ENCODE results near the gene MXD4.

MXD4 gene

GRCh38 chr4:2261110-2261852, 628 bp downstream of the MXD4 start:
- peaks cover 7% of the 10 kb centered on the region for H3K36me3 ChIP-seq (replicated peaks)
- H3K27me3 ChIP-seq (replicated peaks) = no peaks in the 10 kb centered on the region
- H3K4me3 ChIP-seq (ENCODE audit: low read depth, low read length) = peak overlapping the region; percentile 84
- TF ChIP-seq CTCF (IDR thresholded peaks at IDR 0.05; ENCODE audit: low read depth, low read length, missing control alignments) = peak; percentile 9
- in situ Hi-C loops (cut with HindIII; ENCODE audit: low pct_ligation_motif_present, low sequenced_read_pairs) = no loop called here
- peak overlapping the region; percentile 83 for H3K27ac ChIP-seq
- no peak for DNase-seq

GRCh38 chr4:2260344-2261109, 1.4 kb downstream of the MXD4 start:
- H3K4me3 ChIP-seq (ENCODE audit: low read depth, low read length) = peak overlapping the region; percentile 84
- no peaks in the 10 kb centered on the region for H3K27me3 ChIP-seq (replicated peaks)
- TF ChIP-seq CTCF (IDR thresholded peaks at IDR 0.05; ENCODE audit: low read depth, low read length, missing control alignments) = no peak
- DNase-seq = no peak
- H3K27ac ChIP-seq = peak overlapping the region; percentile 83
- peaks cover 7% of the 10 kb centered on the region for H3K36me3 ChIP-seq (replicated peaks)
- in situ Hi-C loops (cut with HindIII; ENCODE audit: low pct_ligation_motif_present, low sequenced_read_pairs) = no loop called here

- H3K4me3 ChIP-seq (ENCODE audit: low read depth, low read length) = peak overlapping the region; percentile 84
- peaks cover 11% of the 10 kb centered on the region for H3K36me3 ChIP-seq (replicated peaks)
- H3K27me3 ChIP-seq (replicated peaks) = no peaks in the 10 kb centered on the region
- TF ChIP-seq CTCF (IDR thresholded peaks at IDR 0.05; ENCODE audit: low read depth, low read length, missing control alignments) = no peak
- in situ Hi-C loops (cut with HindIII; ENCODE audit: low pct_ligation_motif_present, low sequenced_read_pairs) = no loop called here
- DNase-seq = no peak
- no peak overlapping the region for H3K27ac ChIP-seq
Observed at GRCh38 chr4:2259541-2260343, 2.2 kb downstream of the MXD4 start.

GRCh38 chr4:2259036-2259540, 2.8 kb downstream of the MXD4 start:
- TF ChIP-seq CTCF (IDR thresholded peaks at IDR 0.05; ENCODE audit: low read depth, low read length, missing control alignments) = no peak
- no peaks in the 10 kb centered on the region for H3K27me3 ChIP-seq (replicated peaks)
- in situ Hi-C loops (cut with HindIII; ENCODE audit: low pct_ligation_motif_present, low sequenced_read_pairs) = no loop called here
- DNase-seq = no peak
- no peak overlapping the region for H3K4me3 ChIP-seq (ENCODE audit: low read depth, low read length)
- H3K36me3 ChIP-seq (replicated peaks) = peaks cover 13% of the 10 kb centered on the region
- H3K27ac ChIP-seq = no peak overlapping the region

- TF ChIP-seq CTCF (IDR thresholded peaks at IDR 0.05; ENCODE audit: low read depth, low read length, missing control alignments) = no peak
- peaks cover 18% of the 10 kb centered on the region for H3K36me3 ChIP-seq (replicated peaks)
- no peak for DNase-seq
- no peaks in the 10 kb centered on the region for H3K27me3 ChIP-seq (replicated peaks)
- in situ Hi-C loops (cut with HindIII; ENCODE audit: low pct_ligation_motif_present, low sequenced_read_pairs) = no loop called here
- H3K27ac ChIP-seq = no peak overlapping the region
- H3K4me3 ChIP-seq (ENCODE audit: low read depth, low read length) = no peak overlapping the region
Observed at GRCh38 chr4:2258091-2259035, 3.5 kb downstream of the MXD4 start.

Measured in brain microvascular endothelial cell (primary cell).